OCI-LY7 (cell line): ENCODE data around the gene SUPT4H1. TPM values are rescaled to one million over a fixed set of nuclear protein-coding genes. Genes with fewer than 3 reads are reported as not detected.

Experiments used
- BruUV-seq: library from RNA; stranded (reverse); fragments of 400-500 nt; replicated peaks from 2 replicates; lab custom pipeline; 2021; lab: Mats Ljungman, UMichigan
- CTCF ChIA-PET: fragments of 300-600 bp; sonication (Branson Sonifier 250); formaldehyde crosslinking; loops from one replicate; lab custom pipeline; 2022; ENCODE audit warnings: antibody characterized with exemption; ENCODE audit not compliant: unreplicated experiment; lab: Charles Lee
- POLR2A ChIA-PET: fragments of 300-600 bp; sonication (Branson Sonifier 250); formaldehyde crosslinking; loops from one replicate; lab custom pipeline; 2022; ENCODE audit warnings: antibody characterized with exemption; lab: Charles Lee
- DNase-seq: peaks from one replicate; pipeline ENCODE4 v3.0.0-alpha.2; 2015; ENCODE audit warnings: low spot score
- H2AFZ ChIP-seq: fragments of 200-600 bp; sonication (generic), shearing (Covaris generic); 2 replicates; pipeline ENCODE4 v1.6.1; 2014; ENCODE audit warnings: mild to moderate bottlenecking, antibody characterized with exemption, low read length, moderate library complexity
- H3K27ac ChIP-seq: fragments of 200-600 bp; sonication (generic); 2 replicates; pipeline ENCODE4 v1.5.1; 2014; ENCODE audit warnings: mixed run types, low read depth, mild to moderate bottlenecking, moderate library complexity, low read length, inconsistent platforms; ENCODE audit not compliant: poor library complexity, severe bottlenecking
- H3K36me3 ChIP-seq: fragments of 200-600 bp; sonication (generic); 2 replicates; pipeline ENCODE4 v1.6.1; 2014; ENCODE audit warnings: mild to moderate bottlenecking, antibody characterized with exemption, low read length, moderate library complexity, mixed read lengths; ENCODE audit not compliant: insufficient read depth
- H3K4me1 ChIP-seq: fragments of 200-600 bp; sonication (generic); 2 replicates; pipeline ENCODE4 v1.5.1; 2014; ENCODE audit warnings: mild to moderate bottlenecking, low read length; ENCODE audit not compliant: insufficient read depth, poor library complexity, severe bottlenecking
- H3K4me2 ChIP-seq: fragments of 200-600 bp; sonication (generic); 2 replicates; pipeline ENCODE4 v1.6.1; 2014; ENCODE audit warnings: mild to moderate bottlenecking, low read length
- H3K4me3 ChIP-seq: fragments of 200-600 bp; sonication (generic); 2 replicates; pipeline ENCODE4 v1.5.1; 2014; ENCODE audit warnings: mild to moderate bottlenecking, low read depth, low read length; ENCODE audit not compliant: poor library complexity, severe bottlenecking
- H3K79me2 ChIP-seq: fragments of 200-600 bp; sonication (generic); 2 replicates; pipeline ENCODE4 v1.6.1; 2016; ENCODE audit warnings: low read depth, mild to moderate bottlenecking, low read length, moderate library complexity, mixed read lengths; ENCODE audit not compliant: insufficient read depth
- H3K9me2 ChIP-seq: fragments of 200-600 bp; sonication (generic); 2 replicates; pipeline ENCODE4 v1.6.1; 2016; ENCODE audit warnings: mild to moderate bottlenecking, low read length, mixed read lengths; ENCODE audit not compliant: insufficient read depth
- H3K9me3 ChIP-seq: fragments of 200-600 bp; sonication (generic); 2 replicates; pipeline ENCODE4 v1.6.1; 2014; ENCODE audit warnings: mild to moderate bottlenecking, mixed run types, low read length, mixed read lengths
- H4K20me1 ChIP-seq: fragments of 200-600 bp; sonication (generic); 2 replicates; pipeline ENCODE4 v1.6.1; 2014; ENCODE audit warnings: mild to moderate bottlenecking, antibody characterized with exemption, low read length, moderate library complexity, mixed read lengths; ENCODE audit not compliant: insufficient read depth
- EZH2phosphoT487 ChIP-seq: fragments of 200-600 bp; sonication (generic); IDR thresholded peaks from 2 replicates; pipeline ENCODE4 v1.6.1; 2018; ENCODE audit warnings: low read depth, borderline replicate concordance, mild to moderate bottlenecking, mixed run types, antibody characterized with exemption, low read length, moderate library complexity, mixed read lengths
- intact Hi-C: fragments of 100-400 bp; cut with micrococcal nuclease; formaldehyde crosslinking; loops from one replicate; pipeline ENCODE4 v1.10.0; 2022; ENCODE audit not compliant: unreplicated experiment
- total RNA-seq, 2 experiments: library from RNA; depleted of rRNA in 1 of 2; stranded (reverse); fragments of >200 nt in 1 of 2; shearing (Covaris generic) in 1 of 2; gene quantifications; 2 replicates each; pipeline ENCODE4 v1.2.3, GENCODE V29; 2014 to 2022
- TF ChIP-seq, protein P1 (sequence below): fragments of 200-600 bp; sonication (generic); conservative IDR thresholded peaks from 2 replicates; pipeline ENCODE4 v1.5.1; 2014; ENCODE audit warnings: mild to moderate bottlenecking, antibody characterized with exemption, low read length, moderate library complexity, mixed read lengths

The SUPT4H1 gene
- total RNA-seq, 2 experiments from 2014 or later, result 56.5 to 65.5 TPM

DNA sequence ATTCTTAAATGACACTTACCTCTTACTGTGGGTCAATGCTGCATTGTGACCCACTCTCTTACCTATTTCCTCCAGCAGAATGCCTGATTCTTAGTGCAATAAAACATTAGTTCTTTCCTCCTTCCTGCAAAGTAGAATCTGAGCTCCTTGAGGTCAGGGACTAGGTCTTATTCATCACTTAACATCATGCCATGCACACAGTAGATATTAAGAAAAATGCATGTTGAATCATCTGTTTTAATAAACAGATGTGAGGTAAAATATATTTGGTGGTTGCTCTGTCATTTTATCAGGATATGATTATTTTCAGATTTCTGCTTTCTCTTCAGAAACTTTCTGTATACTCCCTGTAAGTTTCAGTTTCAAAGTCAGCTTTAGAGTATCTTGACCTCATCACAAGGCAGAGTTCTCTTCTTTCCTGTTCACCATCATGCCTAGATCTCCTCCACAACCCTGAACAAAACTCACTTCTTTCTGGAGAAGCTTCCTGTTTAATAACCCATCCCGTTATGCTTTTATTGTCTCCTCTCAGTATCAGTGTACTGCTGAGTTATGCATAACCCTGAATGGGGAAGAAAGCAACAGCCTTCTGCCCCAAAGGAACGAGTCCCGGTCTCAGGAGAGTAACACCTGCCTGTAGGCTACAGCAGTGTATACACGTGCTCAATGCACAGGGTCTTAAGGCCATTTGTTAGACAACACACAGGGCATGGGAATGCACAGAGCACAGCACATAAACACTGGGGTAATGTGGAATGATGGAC, 30.3 kb upstream of the SUPT4H1 start:
- no peak for TF ChIP-seq EZH2phosphoT487
- TF ChIP-seq, protein P1, sequence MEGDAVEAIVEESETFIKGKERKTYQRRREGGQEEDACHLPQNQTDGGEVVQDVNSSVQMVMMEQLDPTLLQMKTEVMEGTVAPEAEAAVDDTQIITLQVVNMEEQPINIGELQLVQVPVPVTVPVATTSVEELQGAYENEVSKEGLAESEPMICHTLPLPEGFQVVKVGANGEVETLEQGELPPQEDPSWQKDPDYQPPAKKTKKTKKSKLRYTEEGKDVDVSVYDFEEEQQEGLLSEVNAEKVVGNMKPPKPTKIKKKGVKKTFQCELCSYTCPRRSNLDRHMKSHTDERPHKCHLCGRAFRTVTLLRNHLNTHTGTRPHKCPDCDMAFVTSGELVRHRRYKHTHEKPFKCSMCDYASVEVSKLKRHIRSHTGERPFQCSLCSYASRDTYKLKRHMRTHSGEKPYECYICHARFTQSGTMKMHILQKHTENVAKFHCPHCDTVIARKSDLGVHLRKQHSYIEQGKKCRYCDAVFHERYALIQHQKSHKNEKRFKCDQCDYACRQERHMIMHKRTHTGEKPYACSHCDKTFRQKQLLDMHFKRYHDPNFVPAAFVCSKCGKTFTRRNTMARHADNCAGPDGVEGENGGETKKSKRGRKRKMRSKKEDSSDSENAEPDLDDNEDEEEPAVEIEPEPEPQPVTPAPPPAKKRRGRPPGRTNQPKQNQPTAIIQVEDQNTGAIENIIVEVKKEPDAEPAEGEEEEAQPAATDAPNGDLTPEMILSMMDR, result no peak
- no TSS peak for BruUV-seq
- H3K4me2 ChIP-seq, result peak overlapping the region; percentile 60
- H3K9me2 ChIP-seq, result no peaks in the 10 kb centered on the region
- no peaks in the 10 kb centered on the region for H3K36me3 ChIP-seq
- CTCF ChIA-PET, result interaction anchor here (0.9 kb wide), 1 partner anchor 11 kb away, joined by 3 read pairs; no protein-coding TSS in a partner anchor
- no peaks in the 10 kb centered on the region for H4K20me1 ChIP-seq
- peak overlapping the region; percentile 94 for H2AFZ ChIP-seq
- POLR2A ChIA-PET, result interaction anchor here (1.0 to 1.5 kb wide), 2 partner anchors 12 to 32 kb away, joined by 3 to 5 read pairs; no protein-coding TSS in a partner anchor
- peak overlapping the region; percentile 22 for H3K27ac ChIP-seq
- peaks cover 15% of the 10 kb centered on the region for H3K4me1 ChIP-seq
- H3K9me3 ChIP-seq, result no peaks in the 10 kb centered on the region
- intact Hi-C loops, result no loop called here
- peak; percentile 58 for DNase-seq
- H3K4me3 ChIP-seq, result peak overlapping the region; percentile 14
- H3K79me2 ChIP-seq, result no peaks in the 10 kb centered on the region

DNA sequence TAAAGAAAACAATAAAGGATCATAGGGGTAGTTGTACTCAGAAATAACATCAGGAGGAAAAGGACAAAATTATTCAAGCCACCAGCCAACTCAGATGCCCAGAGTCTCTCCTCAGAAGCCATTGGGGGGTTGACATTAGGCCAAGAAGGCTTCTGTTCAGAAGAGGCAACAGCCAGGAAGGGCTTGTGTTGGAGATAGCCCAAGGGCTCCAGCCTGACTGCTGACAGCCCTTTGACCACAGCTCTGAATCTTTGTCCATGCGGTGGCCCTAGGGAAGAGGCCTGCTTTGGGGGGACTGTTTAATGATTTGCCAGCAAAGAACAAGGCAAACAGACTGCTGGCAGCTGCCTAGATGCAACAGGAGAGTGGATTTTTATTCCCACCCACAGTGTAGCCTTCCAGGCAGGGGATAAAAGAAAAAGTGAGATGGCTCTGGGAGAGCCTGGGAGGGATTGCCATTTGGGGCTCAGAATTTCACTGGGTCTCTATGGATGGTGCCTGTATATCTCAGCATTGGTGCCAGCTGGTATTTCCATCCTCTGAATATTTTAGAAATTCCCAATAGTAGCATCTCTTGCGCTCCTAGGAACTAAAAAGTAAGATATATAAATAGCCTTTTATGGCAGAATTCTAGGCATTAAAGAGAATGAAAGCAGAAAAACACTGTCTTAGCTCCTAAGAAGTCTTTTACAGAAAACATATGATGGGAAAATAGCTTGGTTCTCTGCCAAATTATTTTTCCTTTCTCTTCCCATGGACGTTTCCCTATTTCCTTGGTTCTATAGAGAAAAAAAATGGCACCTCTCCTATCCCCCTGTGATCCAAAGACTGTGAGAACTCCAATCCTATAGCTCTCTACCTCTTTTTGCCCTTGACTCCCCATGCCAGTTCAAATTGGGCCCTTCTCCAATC, 29.4 kb upstream of the SUPT4H1 start:
- Histone ChIP-seq H4K20me1 (no peaks in the 10 kb centered on the region), H2AFZ (no peak overlapping the region; the same call in 1 of the 2 replicates), H3K27ac (no peak overlapping the region), H3K9me2 (no peaks in the 10 kb centered on the region), H3K4me1 (peaks cover 15% of the 10 kb centered on the region), H3K4me3 (no peak overlapping the region), H3K4me2 (peak overlapping the region; percentile 60), H3K36me3 (no peaks in the 10 kb centered on the region), H3K9me3 (no peaks in the 10 kb centered on the region), H3K79me2 (no peaks in the 10 kb centered on the region)
- CTCF ChIA-PET, result interaction anchor here (0.9 kb wide), 1 partner anchor 10 kb away, joined by 3 read pairs; no protein-coding TSS in a partner anchor
- TF ChIP-seq EZH2phosphoT487, result no peak
- TF ChIP-seq, protein P1, result no peak
- intact Hi-C loops, result no loop called here
- no TSS peak for BruUV-seq
- DNase-seq, result no peak
- POLR2A ChIA-PET, result interaction anchor here (1.0 to 1.5 kb wide), 2 partner anchors 12 to 33 kb away, joined by 3 to 5 read pairs; no protein-coding TSS in a partner anchor
